Colonic mucosa (tissue), 4 donors: ENCODE measurements around the gene POLR2J. TPM values are rescaled to one million over a fixed set of nuclear protein-coding genes. Genes with fewer than 3 reads are reported as not detected.
"Not testable (repeated sequence)": the region's sequence is repeated elsewhere in the genome, so short reads cannot be mapped to it uniquely, and the experiment has no call there.

Experiments used
- DNase-seq: peaks from one replicate; pipeline ENCODE4 v3.0.0-alpha.2; 2020
- H3K27ac ChIP-seq: fragments of 200-600 bp; one replicate; pipeline ENCODE4 v1.8.0; 2021
- H3K27me3 ChIP-seq: fragments of 200-600 bp; one replicate; pipeline ENCODE4 v1.8.0; 2021
- H3K36me3 ChIP-seq: fragments of 200-600 bp; one replicate; pipeline ENCODE4 v1.8.0; 2021
- H3K4me1 ChIP-seq: fragments of 200-600 bp; one replicate; pipeline ENCODE4 v1.8.0; 2021; ENCODE audit warnings: mild to moderate bottlenecking
- H3K4me3 ChIP-seq: fragments of 200-600 bp; one replicate; pipeline ENCODE4 v1.8.0; 2021
- H3K9ac ChIP-seq, 2 donors: one replicate each; pipeline ENCODE4 v1.7.0; 2013; ENCODE audit warnings: control low read depth in 2 of 2, low read depth in 2 of 2, low read length in 2 of 2
- H3K9me3 ChIP-seq: fragments of 200-600 bp; one replicate; pipeline ENCODE4 v1.8.0; 2021
- intact Hi-C: fragments of 100-400 bp; cut with DNase I; formaldehyde crosslinking; loops from one replicate; pipeline ENCODE4 v1.14.1; 2022
- total RNA-seq, 2 donors: library from RNA; stranded (reverse); fragmentation: NEBNext Ultra II Directional in 1 of 2; extraction: Animal tissue kit (Norgen Biotek cat#: 25700) in 1 of 2; gene quantifications; one replicate each; pipeline ENCODE4 v1.2.1, GENCODE V29; 2021
- TF ChIP-seq, protein P1 (sequence below): fragments of 200-600 bp; IDR thresholded peaks from one replicate; pipeline ENCODE4 v1.8.0; 2022; ENCODE audit warnings: antibody characterized with exemption, mild to moderate bottlenecking
- donor health status: healthy.
- donor health status: DM: no; HTN: no; CAD: no.
- donor health status: DM: no; HTN: no; CAD: no.

Gene POLR2J
- total RNA-seq, result 10 to 100 TPM; 43.0 to 49.2 TPM

GRCh38 chr7:102478314-102479208, at the start of gene POLR2J:
Gene POLR2J (minus strand): TSS chr7:102478922. CDS start chr7:102478860, 62 bp downstream.
- H3K4me3 ChIP-seq, result peak within 1 kb of the TSS; percentile 30
- H3K27ac ChIP-seq, H3K4me1 ChIP-seq, H3K9me3 ChIP-seq, H3K9ac ChIP-seq, intact Hi-C loops, H3K36me3 ChIP-seq, H3K27me3 ChIP-seq: not testable (repeated sequence)
- DNase-seq, result peak; percentile 95
- TF ChIP-seq, protein P1, sequence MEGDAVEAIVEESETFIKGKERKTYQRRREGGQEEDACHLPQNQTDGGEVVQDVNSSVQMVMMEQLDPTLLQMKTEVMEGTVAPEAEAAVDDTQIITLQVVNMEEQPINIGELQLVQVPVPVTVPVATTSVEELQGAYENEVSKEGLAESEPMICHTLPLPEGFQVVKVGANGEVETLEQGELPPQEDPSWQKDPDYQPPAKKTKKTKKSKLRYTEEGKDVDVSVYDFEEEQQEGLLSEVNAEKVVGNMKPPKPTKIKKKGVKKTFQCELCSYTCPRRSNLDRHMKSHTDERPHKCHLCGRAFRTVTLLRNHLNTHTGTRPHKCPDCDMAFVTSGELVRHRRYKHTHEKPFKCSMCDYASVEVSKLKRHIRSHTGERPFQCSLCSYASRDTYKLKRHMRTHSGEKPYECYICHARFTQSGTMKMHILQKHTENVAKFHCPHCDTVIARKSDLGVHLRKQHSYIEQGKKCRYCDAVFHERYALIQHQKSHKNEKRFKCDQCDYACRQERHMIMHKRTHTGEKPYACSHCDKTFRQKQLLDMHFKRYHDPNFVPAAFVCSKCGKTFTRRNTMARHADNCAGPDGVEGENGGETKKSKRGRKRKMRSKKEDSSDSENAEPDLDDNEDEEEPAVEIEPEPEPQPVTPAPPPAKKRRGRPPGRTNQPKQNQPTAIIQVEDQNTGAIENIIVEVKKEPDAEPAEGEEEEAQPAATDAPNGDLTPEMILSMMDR, result peak; percentile 30

DNA sequence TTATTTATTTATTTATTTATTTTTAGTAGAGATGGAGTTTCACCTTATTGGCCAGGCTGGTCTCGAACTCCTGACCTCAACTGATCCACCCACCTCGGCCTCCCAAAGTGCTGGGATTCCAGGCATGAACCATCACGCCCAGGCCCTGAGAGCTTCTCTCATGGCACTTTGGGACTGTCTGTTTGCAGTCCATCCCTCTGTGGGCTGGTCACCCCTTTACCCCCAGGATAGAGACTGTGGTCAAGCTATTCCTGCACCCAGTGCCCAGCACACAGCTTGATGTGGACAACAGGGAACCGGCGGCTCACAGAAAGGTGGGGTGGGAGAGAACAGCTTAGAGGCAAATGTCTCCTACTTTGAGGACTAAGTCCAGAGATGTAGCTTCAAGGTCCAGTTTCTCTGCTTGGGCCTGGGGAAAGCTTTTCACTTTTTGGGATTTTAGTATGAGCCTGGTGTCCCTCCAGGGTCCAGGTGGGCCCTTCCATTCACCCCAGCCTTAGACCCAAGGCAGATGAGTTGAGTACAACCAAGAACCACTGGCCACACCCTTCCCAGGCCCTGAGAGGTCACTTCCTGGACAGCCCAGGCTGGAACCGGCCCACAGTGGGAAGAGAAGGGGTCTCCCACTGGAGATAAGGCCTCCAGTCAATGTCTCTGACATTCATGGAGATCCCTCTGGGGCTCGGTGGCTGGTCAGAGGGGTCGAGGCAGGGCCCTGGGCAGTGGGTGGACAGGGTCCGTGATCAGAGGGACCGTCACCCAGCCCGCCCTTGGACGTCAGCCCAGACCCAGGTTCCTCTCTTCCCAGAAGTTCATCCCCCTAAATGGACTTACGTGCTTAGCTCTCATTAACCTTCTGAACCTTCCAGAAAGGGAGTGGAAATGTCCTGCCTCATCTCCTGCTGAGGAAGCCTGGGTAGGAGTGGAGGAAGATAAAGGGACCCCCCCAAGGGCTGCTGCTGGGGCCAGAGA, 49.4 kb upstream of the POLR2J start:
- H3K27me3 ChIP-seq, H3K27ac ChIP-seq, intact Hi-C loops, H3K4me3 ChIP-seq, DNase-seq, H3K4me1 ChIP-seq, H3K9ac ChIP-seq, H3K36me3 ChIP-seq, H3K9me3 ChIP-seq: not testable (repeated sequence)

GRCh38 chr7:102527182-102527581, 48.5 kb upstream of the POLR2J start:
- DNase-seq, H3K4me1 ChIP-seq, H3K9ac ChIP-seq, H3K27me3 ChIP-seq, intact Hi-C loops, H3K27ac ChIP-seq, H3K4me3 ChIP-seq, H3K9me3 ChIP-seq, H3K36me3 ChIP-seq: not testable (repeated sequence)

DNA sequence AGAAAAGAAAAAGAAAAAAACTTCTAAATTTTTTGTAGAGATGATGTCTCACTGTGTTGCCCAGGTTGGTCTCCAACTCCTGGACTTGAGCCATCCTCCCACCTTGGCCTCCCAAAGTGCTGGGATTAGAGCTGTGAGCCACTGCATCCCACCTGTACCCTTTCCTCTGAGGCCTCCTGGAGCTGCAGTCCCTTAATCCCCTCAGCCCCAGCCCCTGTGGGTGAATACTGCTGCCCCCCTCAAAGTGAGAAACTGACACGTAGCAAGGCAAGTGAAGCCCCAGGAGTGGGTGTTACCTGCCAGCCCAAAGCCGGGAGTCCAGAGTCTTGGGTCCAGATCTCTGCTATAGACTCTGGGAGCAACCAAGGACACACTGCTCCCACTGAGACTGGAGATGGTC, 46.1 kb upstream of the POLR2J start:
- H3K9ac ChIP-seq, H3K27me3 ChIP-seq, DNase-seq, intact Hi-C loops, H3K27ac ChIP-seq, H3K4me1 ChIP-seq, H3K36me3 ChIP-seq, H3K9me3 ChIP-seq, H3K4me3 ChIP-seq: not testable (repeated sequence)

- not testable (repeated sequence) for DNase-seq
Observed at GRCh38 chr7:102520797-102521196, 42.1 kb upstream of the POLR2J start.

DNA sequence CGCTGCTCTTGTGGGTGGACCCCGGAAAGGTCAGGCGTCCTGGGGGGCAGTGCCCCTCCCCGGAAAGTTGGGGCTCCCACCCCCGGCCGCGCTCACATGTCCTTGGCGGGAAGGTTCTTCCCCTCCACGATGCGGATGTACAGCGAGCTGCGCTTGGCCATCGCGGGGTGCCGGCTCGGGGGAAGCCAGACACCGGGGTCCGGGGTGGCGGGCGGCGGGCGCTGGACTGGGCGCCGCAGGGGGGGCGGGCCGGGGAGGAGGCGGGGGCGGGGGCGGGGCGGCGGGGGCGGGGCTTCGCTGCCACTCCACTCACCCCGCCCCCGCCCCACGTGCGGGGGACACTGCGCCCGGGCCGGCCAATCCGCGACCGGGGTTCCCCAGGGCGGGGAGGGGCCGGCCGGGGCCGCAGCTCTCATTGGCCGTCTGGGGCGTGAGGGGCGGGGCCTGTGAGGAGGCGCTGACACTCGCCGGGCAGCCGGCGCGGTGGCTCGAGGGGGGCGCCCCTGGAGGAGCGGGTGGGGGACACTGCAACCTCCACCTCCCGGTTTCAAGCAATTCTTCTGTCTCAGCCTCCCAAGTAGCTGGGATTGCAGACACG, 38.9 kb upstream of the POLR2J start, which contains the start of gene RASA4B:
Gene RASA4B, minus strand, starts transcription at position 228 of the 598 bp plus-strand sequence. Its CDS starts 67 bp downstream, at position 161.
- H3K4me1 ChIP-seq, H3K27ac ChIP-seq, H3K36me3 ChIP-seq, DNase-seq, H3K9me3 ChIP-seq, H3K4me3 ChIP-seq, H3K27me3 ChIP-seq, H3K9ac ChIP-seq, intact Hi-C loops: not testable (repeated sequence)

More at GRCh38 chr7:102520797-102521196, 42.1 kb upstream of the POLR2J start:
- H3K27me3 ChIP-seq, intact Hi-C loops, H3K36me3 ChIP-seq, H3K4me1 ChIP-seq, H3K27ac ChIP-seq, H3K9ac ChIP-seq, H3K4me3 ChIP-seq, H3K9me3 ChIP-seq: not testable (repeated sequence)

GRCh38 chr7:102516951-102517350, 38.2 kb upstream of the POLR2J start:
- intact Hi-C loops, H3K9ac ChIP-seq, H3K9me3 ChIP-seq, H3K36me3 ChIP-seq, H3K27me3 ChIP-seq, H3K27ac ChIP-seq, DNase-seq, H3K4me1 ChIP-seq, H3K4me3 ChIP-seq: not testable (repeated sequence)

- H3K4me1 ChIP-seq, H3K27ac ChIP-seq, DNase-seq, H3K4me3 ChIP-seq, H3K9ac ChIP-seq, H3K9me3 ChIP-seq, H3K36me3 ChIP-seq, intact Hi-C loops, H3K27me3 ChIP-seq: not testable (repeated sequence)
Observed at GRCh38 chr7:102515889-102516288, 37.2 kb upstream of the POLR2J start.

- intact Hi-C loops, H3K9ac ChIP-seq, H3K36me3 ChIP-seq, H3K9me3 ChIP-seq, H3K27ac ChIP-seq, DNase-seq, H3K4me1 ChIP-seq, H3K27me3 ChIP-seq, H3K4me3 ChIP-seq: not testable (repeated sequence)
Observed at GRCh38 chr7:102514881-102515721, 36.4 kb upstream of the POLR2J start.

DNA sequence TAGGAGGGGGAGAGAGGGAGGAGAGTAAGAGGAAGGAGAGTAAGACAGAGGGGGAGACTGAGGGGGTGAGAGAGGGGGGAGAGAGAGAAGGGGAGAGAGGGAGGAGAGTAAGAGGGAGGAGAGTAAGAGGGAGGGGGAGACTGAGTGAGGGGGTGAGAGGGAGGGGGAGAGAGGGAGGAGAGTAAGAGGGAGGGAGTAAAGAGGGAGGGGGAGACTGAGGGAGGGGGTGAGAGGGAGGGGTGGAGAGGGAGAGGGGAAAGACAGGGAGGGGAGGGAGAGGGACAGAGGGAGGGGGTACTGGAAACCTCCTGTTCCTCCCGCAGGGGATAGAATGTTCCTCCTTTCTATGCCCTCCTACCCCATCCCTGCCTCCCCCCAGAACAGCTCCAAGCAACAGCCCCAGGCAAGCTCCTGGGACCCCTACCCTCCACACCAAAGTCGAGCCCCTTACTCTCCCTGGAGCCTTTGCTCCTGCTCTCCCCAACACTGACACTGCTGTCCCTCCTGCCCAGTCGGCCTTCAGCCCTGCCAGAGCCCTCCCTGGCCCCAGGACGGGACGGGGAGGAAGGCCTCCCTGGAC, 34.0 kb upstream of the POLR2J start:
- peak; percentile 20 for DNase-seq
- H3K4me1 ChIP-seq, H3K9ac ChIP-seq, H3K4me3 ChIP-seq, H3K27me3 ChIP-seq, H3K9me3 ChIP-seq, intact Hi-C loops, H3K36me3 ChIP-seq: not testable (repeated sequence)
- H3K27ac ChIP-seq, result peak overlapping the region; percentile 55
